ENCODE data around the gene SESN1. TPM values are rescaled to one million over a fixed set of nuclear protein-coding genes. Genes with fewer than 3 reads are reported as not detected.

Gene SESN1
- polyA plus RNA-seq, 3 donors = 1.8 to 21.0 (median 3.1) TPM

DNA sequence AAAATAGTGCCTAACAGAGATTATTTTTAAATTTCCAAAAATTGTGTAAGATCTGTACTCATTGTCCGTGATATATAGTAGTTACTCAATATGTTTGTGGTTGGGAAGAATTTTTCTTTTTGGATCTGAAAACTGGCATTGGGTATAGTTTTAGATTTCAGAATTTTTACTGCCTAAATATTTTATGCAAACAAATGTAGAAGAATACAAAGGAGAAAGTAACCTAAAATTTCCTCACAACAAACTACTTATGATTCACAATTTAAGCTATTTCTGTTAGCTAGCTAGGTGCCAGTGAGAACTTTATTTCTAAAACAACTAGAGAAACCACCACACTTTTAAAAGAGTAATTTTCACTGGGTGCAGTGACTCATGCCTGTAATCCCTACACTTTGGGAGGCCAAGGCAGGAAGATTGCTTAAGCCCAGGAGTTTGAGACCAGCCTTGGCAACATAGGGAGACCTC lies 38.8 kb downstream of the SESN1 start:
- no peak overlapping the region for H3K4me2 ChIP-seq (replicated peaks; ENCODE audit: extremely low read depth, low read length, poor library complexity, severe bottlenecking)
- no peaks in the 10 kb centered on the region for H3K27me3 ChIP-seq (ENCODE audit: control insufficient read depth in 2 of 2, insufficient read depth in 2 of 2, low read length in 2 of 2)
- TF ChIP-seq CTCF (IDR thresholded peaks at IDR 0.05) = no peak
- no CpG with 5 or more reads among the region's 1 CpG for whole genome bisulfite sequencing (ENCODE audit: insufficient coverage)
- no peak overlapping the region for H3K27ac ChIP-seq (ENCODE audit: low read depth in 1 of 2, low read length in 2 of 2)
- H3K4me3 Mint-ChIP-seq = no peak overlapping the region
- H3K36me3 Mint-ChIP-seq = no peaks in the 10 kb centered on the region
- H3K27ac Mint-ChIP-seq = no peak overlapping the region
- no peak overlapping the region for H2AFZ ChIP-seq (ENCODE audit: insufficient read depth, low read depth, low read length, poor library complexity, severe bottlenecking)
- no peaks in the 10 kb centered on the region for H3K36me3 ChIP-seq (replicated peaks in 1 of 2; ENCODE audit: control insufficient read depth in 1 of 2, insufficient read depth in 2 of 2, low read length in 2 of 2)
- no peak overlapping the region for H3K4me3 ChIP-seq (replicated peaks in 1 of 3; ENCODE audit: low read depth in 2 of 3, low read length in 3 of 3)
- no peaks in the 10 kb centered on the region for H3K9me3 Mint-ChIP-seq
- no peaks in the 10 kb centered on the region for H3K9me3 ChIP-seq (replicated peaks in 1 of 2; ENCODE audit: control insufficient read depth in 1 of 2, insufficient read depth in 1 of 2, low read length in 2 of 2)
- no peak overlapping the region for H3K9ac ChIP-seq (ENCODE audit: insufficient read depth, low read length, poor library complexity, severe bottlenecking)
- peaks cover 40% of the 10 kb centered on the region for H3K4me1 Mint-ChIP-seq
- H3K27me3 Mint-ChIP-seq (ENCODE audit: low read depth in 3 of 3) = no peaks in the 10 kb centered on the region
- peak in 1 of 3 donors; percentile 24 for DNase-seq
- H3K4me1 ChIP-seq (ENCODE audit: control insufficient read depth in 1 of 2, insufficient read depth in 2 of 2, low read length in 2 of 2) = peaks cover 20 to 46% of the 10 kb centered on the region in 2 donors
- peaks cover 3% of the 10 kb centered on the region for H4K20me1 ChIP-seq (ENCODE audit: insufficient read depth, low read length)
- intact Hi-C loops (cut with micrococcal nuclease) = no loop called here
- H3K79me2 ChIP-seq (ENCODE audit: insufficient read depth, low read length) = peaks cover 6% of the 10 kb centered on the region

- no CpG with 5 or more reads among the region's 2 CpGs for WGBS (ENCODE audit: insufficient coverage)
- H3K4me1 Mint-ChIP-seq = peaks cover 32% of the 10 kb centered on the region
- peaks cover 3% of the 10 kb centered on the region for H4K20me1 ChIP-seq (ENCODE audit: insufficient read depth, low read length)
- no peak overlapping the region for H3K9ac ChIP-seq (ENCODE audit: insufficient read depth, low read length, poor library complexity, severe bottlenecking)
- no peak overlapping the region for H3K27ac Mint-ChIP-seq
- peaks cover 0 to 3% (median 0%) of the 10 kb centered on the region in 7 donors for H3K9me3 Mint-ChIP-seq
- no peak overlapping the region for H3K4me3 ChIP-seq (replicated peaks in 1 of 3; ENCODE audit: low read depth in 2 of 3, low read length in 3 of 3)
- intact Hi-C loops (cut with micrococcal nuclease) = no loop called here
- H3K79me2 ChIP-seq (ENCODE audit: insufficient read depth, low read length) = peaks cover 6% of the 10 kb centered on the region
- H3K4me2 ChIP-seq (replicated peaks; ENCODE audit: extremely low read depth, low read length, poor library complexity, severe bottlenecking) = no peak overlapping the region
- no peak for TF ChIP-seq CTCF (IDR thresholded peaks at IDR 0.05)
- no peaks in the 10 kb centered on the region for H3K27me3 ChIP-seq (ENCODE audit: control insufficient read depth in 2 of 2, insufficient read depth in 2 of 2, low read length in 2 of 2)
- H3K4me3 Mint-ChIP-seq = no peak overlapping the region
- DNase-seq = no peak
- no peak overlapping the region for H2AFZ ChIP-seq (ENCODE audit: insufficient read depth, low read depth, low read length, poor library complexity, severe bottlenecking)
- peaks cover 4 to 7% of the 10 kb centered on the region in 2 donors for H3K36me3 Mint-ChIP-seq
- H3K27me3 Mint-ChIP-seq (ENCODE audit: low read depth in 3 of 3) = peaks cover 0 to 2% (median 0%) of the 10 kb centered on the region in 3 donors
- no peak overlapping the region for H3K27ac ChIP-seq (ENCODE audit: low read depth in 1 of 2, low read length in 2 of 2)
- H3K9me3 ChIP-seq (replicated peaks in 1 of 2; ENCODE audit: control insufficient read depth in 1 of 2, insufficient read depth in 1 of 2, low read length in 2 of 2) = no peaks in the 10 kb centered on the region
- H3K4me1 ChIP-seq (ENCODE audit: control insufficient read depth in 1 of 2, insufficient read depth in 2 of 2, low read length in 2 of 2) = peaks cover 5 to 31% of the 10 kb centered on the region in 2 donors
- H3K36me3 ChIP-seq (replicated peaks in 1 of 2; ENCODE audit: control insufficient read depth in 1 of 2, insufficient read depth in 2 of 2, low read length in 2 of 2) = no peaks in the 10 kb centered on the region
Observed at GRCh38 chr6:109053336-109053735, 41.3 kb downstream of the SESN1 start.
